Esophagus muscularis mucosa (tissue), 4 donors: ENCODE data around the gene PDF.

Experiments used
- EP300 ChIP-seq: sonication (generic); formaldehyde crosslinking; IDR thresholded peaks from one replicate; pipeline ENCODE4 v1.6.1; 2017; ENCODE audit warnings: antibody characterized with exemption
- POLR2A ChIP-seq: fragments of 450-650 bp; IDR thresholded peaks from one replicate; pipeline ENCODE4 v1.6.1; 2017; ENCODE audit warnings: antibody characterized with exemption, moderate library complexity, mild to moderate bottlenecking, low read depth
- TF ChIP-seq, protein P1 (sequence below), 3 experiments: fragments of 200-600 bp in 2 of 3; fragments of 450-650 bp in 1 of 3; sonication (generic) in 2 of 3; IDR thresholded peaks; one replicate each; pipeline ENCODE4 v1.5.1; 2017 to 2019; ENCODE audit warnings: antibody characterized with exemption in 3 of 3, mild to moderate bottlenecking in 2 of 3, moderate library complexity in 1 of 3

- TF ChIP-seq POLR2A, result no peak
- TF ChIP-seq, protein P1, sequence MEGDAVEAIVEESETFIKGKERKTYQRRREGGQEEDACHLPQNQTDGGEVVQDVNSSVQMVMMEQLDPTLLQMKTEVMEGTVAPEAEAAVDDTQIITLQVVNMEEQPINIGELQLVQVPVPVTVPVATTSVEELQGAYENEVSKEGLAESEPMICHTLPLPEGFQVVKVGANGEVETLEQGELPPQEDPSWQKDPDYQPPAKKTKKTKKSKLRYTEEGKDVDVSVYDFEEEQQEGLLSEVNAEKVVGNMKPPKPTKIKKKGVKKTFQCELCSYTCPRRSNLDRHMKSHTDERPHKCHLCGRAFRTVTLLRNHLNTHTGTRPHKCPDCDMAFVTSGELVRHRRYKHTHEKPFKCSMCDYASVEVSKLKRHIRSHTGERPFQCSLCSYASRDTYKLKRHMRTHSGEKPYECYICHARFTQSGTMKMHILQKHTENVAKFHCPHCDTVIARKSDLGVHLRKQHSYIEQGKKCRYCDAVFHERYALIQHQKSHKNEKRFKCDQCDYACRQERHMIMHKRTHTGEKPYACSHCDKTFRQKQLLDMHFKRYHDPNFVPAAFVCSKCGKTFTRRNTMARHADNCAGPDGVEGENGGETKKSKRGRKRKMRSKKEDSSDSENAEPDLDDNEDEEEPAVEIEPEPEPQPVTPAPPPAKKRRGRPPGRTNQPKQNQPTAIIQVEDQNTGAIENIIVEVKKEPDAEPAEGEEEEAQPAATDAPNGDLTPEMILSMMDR (IDR thresholded peaks at IDR 0.05), result no peak
- no peak for TF ChIP-seq EP300
These were observed 45.1 kb downstream of the PDF start for GRCh38 chr16:69285240-69285639.
